T-helper 2 cell treated with Interferon-gamma antibody and Interleukin-4, amounts not matched to agents 5 μg/mL and 100 μg/mL, for 36 hours (primary cell): ENCODE measurements around the gene MYOM3.
"Not testable (repeated sequence)": the region's sequence is repeated elsewhere in the genome, so short reads cannot be mapped to it uniquely, and the experiment has no call there.

ENCODE experiments used
- DNase-seq: peaks from one replicate; pipeline ENCODE4 v3.0.0; 2021; ENCODE audit warnings: low spot score
- H3K27ac Mint-ChIP-seq: one replicate; pipeline ENCODE4 v1.8.0; 2021; ENCODE audit warnings: mild to moderate bottlenecking, mixed read lengths
- H3K27me3 Mint-ChIP-seq: one replicate; pipeline ENCODE4 v1.8.0; 2021; ENCODE audit warnings: low read depth, mixed read lengths
- H3K36me3 Mint-ChIP-seq: one replicate; pipeline ENCODE4 v1.8.0; 2021; ENCODE audit warnings: low read depth, mixed read lengths
- H3K4me1 Mint-ChIP-seq: one replicate; pipeline ENCODE4 v1.8.0; 2021; ENCODE audit warnings: low read depth, mixed read lengths
- H3K4me3 Mint-ChIP-seq: one replicate; pipeline ENCODE4 v1.8.0; 2022; ENCODE audit warnings: mild to moderate bottlenecking, moderate library complexity, mixed read lengths
- H3K9me3 Mint-ChIP-seq: one replicate; pipeline ENCODE4 v1.8.0; 2021; ENCODE audit warnings: mixed read lengths

Gene MYOM3

GRCh38 chr1:24020025-24020424, 91.9 kb downstream of the MYOM3 start:
- no peak overlapping the region for H3K27ac Mint-ChIP-seq
- no peak for DNase-seq

DNA sequence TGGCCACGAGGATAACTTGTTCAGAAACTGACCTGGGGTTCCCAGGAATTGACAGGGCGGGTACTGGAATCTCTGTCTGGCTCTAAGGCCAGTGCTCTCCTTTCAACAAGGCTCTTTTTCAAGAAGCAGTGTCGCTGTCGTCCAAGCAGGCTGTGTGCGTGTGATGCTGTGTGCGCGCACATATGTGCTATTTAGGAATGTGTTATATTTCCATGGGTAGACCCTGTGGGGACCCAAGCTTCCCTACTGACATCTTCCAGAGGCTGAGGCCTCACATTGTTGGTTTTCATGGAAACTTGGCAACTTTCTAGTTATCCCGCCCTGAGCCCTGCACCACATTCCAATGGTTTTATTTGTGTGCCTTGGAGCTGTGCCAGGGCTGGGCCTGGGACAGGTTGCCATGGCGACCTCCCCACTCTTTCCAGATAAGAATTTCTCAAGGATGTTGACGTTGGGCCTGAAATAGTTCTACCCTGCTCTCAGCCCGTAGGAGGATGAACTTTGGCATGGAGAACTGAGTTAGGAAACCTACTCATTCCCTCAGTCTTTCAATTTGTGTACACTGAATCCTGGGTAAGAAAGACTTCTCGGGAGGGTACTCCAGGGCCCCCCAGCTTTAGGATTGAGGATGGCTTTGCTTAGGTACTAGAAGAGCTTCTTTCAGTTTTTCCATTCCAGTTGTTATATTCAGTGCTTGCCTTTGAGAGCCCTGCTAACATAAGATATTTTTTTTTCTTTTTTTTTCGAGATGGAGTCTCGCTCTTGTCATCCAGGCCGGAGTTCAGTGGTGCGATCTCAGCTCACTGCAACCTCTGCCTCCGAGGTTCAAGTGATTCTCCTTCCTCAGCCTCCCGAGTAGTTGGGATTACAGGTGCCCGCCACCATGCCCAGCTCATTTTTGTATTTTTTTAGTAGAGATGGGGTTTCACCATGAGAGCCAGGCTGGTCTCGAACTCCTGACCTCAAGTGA, 93.0 kb downstream of the MYOM3 start:
- Mint-ChIP-seq H3K4me3 (no peak overlapping the region), H3K4me1 (no peaks in the 10 kb centered on the region), H3K36me3 (no peaks in the 10 kb centered on the region), H3K9me3 (no peaks in the 10 kb centered on the region), H3K27me3 (peaks cover 5% of the 10 kb centered on the region), H3K27ac (no peak overlapping the region)
- DNase-seq: no peak

More at GRCh38 chr1:24020025-24020424, 91.9 kb downstream of the MYOM3 start:
- H3K4me3 Mint-ChIP-seq: no peak overlapping the region
- no peaks in the 10 kb centered on the region for H3K9me3 Mint-ChIP-seq
- no peaks in the 10 kb centered on the region for H3K36me3 Mint-ChIP-seq
- H3K27me3 Mint-ChIP-seq: no peaks in the 10 kb centered on the region
- no peaks in the 10 kb centered on the region for H3K4me1 Mint-ChIP-seq

- H3K4me1 Mint-ChIP-seq: no peaks in the 10 kb centered on the region
- H3K27ac Mint-ChIP-seq: no peak overlapping the region
- no peaks in the 10 kb centered on the region for H3K9me3 Mint-ChIP-seq
- no peaks in the 10 kb centered on the region for H3K36me3 Mint-ChIP-seq
- H3K27me3 Mint-ChIP-seq: peaks cover 12% of the 10 kb centered on the region
- H3K4me3 Mint-ChIP-seq: no peak overlapping the region
- DNase-seq: no peak
These were observed 96.4 kb downstream of the MYOM3 start for GRCh38 chr1:24015221-24016210.

DNA sequence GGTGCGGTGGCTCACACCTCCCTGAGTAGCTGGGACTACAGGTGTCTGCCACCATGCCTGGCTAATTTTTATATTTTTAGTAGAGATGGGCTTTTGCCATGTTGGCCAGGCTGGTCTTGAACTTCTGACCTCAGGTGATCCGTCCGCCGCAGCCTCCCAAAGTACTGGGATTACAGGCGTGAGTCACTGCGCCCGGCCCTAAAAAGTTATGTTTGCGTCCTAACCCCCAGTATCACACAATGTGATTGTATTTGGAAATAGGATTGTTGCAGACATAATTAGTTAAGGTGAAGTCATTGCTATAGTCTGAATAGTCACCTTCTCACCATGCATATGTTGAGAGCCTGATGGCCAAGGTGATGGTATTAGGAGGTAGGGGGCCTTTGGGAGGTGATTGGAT, 99.1 kb downstream of the MYOM3 start:
- not testable (repeated sequence) for DNase-seq, H3K36me3 Mint-ChIP-seq, H3K9me3 Mint-ChIP-seq, H3K4me1 Mint-ChIP-seq, H3K4me3 Mint-ChIP-seq, H3K27ac Mint-ChIP-seq
- H3K27me3 Mint-ChIP-seq: peaks cover 18% of the 10 kb centered on the region

DNA sequence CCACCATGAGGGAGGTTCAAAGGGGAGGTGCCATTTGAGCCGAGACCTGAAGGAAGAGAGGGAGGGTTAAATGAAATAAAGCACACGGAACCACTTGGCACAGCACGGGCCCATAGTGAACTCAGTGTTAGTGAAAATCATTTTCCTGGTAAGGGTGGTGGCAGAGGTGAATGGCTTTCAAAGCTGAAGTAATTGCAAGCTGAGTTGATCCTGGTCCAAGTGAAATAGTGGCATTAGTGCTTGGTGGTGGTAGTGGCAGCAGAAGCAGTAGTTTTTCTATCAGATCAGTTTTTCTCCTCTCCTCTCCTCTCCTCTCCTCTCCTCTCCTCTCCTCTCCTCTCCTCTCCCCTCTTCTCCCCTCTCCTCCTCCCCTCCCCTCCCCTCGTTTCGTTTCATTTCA, 101.3 kb downstream of the MYOM3 start:
- H3K36me3 Mint-ChIP-seq: no peaks in the 10 kb centered on the region
- no peak for DNase-seq
- no peak overlapping the region for H3K27ac Mint-ChIP-seq
- H3K4me3 Mint-ChIP-seq: no peak overlapping the region
- no peaks in the 10 kb centered on the region for H3K4me1 Mint-ChIP-seq
- H3K27me3 Mint-ChIP-seq: peaks cover 23% of the 10 kb centered on the region
- H3K9me3 Mint-ChIP-seq: no peaks in the 10 kb centered on the region

DNA sequence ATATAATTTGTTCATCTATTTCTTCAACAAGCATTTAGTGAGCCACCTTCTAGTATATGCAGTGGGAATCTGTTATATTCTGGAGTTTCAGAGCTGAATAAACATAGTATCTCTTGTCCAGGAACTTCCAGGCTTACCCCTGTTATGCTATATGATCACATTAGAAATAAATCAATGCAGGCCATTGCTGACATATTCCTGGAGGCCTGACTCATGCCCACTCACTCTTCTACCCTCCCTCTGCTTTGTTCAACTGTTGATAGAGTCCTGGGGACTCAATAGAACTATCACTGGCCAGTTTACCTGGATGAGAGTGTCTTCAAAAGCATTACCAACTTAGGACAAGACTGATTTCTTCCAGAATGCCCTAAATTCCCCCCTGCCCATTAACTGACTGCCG, 102.5 kb downstream of the MYOM3 start:
- Mint-ChIP-seq H3K36me3 (no peaks in the 10 kb centered on the region), H3K4me3 (no peak overlapping the region), H3K27me3 (peaks cover 22% of the 10 kb centered on the region), H3K27ac (no peak overlapping the region), H3K4me1 (no peaks in the 10 kb centered on the region), H3K9me3 (no peaks in the 10 kb centered on the region)
- no peak for DNase-seq

- not testable (repeated sequence) for H3K4me3 Mint-ChIP-seq, DNase-seq, H3K9me3 Mint-ChIP-seq, H3K36me3 Mint-ChIP-seq, H3K27ac Mint-ChIP-seq, H3K4me1 Mint-ChIP-seq
- peaks cover 22% of the 10 kb centered on the region for H3K27me3 Mint-ChIP-seq
These were observed 103.3 kb downstream of the MYOM3 start for GRCh38 chr1:24008574-24009184.

- DNase-seq: no peak
- Mint-ChIP-seq H3K4me3 (no peak overlapping the region), H3K9me3 (no peaks in the 10 kb centered on the region), H3K27me3 (peaks cover 26% of the 10 kb centered on the region), H3K27ac (no peak overlapping the region), H3K36me3 (no peaks in the 10 kb centered on the region), H3K4me1 (no peaks in the 10 kb centered on the region)
These were observed 104.9 kb downstream of the MYOM3 start for GRCh38 chr1:24007079-24007478.
